Breast epithelium (tissue), 4 donors: Measurements from ENCODE around the gene CDYL. TPM values are rescaled to one million over a fixed set of nuclear protein-coding genes. Genes with fewer than 3 reads are reported as not detected.

ENCODE experiments used
- DNase-seq, 2 donors: peaks; one replicate each; pipeline ENCODE4 v3.0.0-alpha.2; 2019; ENCODE audit warnings: low spot score in 2 of 2
- H3K27ac ChIP-seq, 2 donors: fragments of 200-600 bp; sonication (generic) in 1 of 2; one replicate each; pipeline ENCODE4 v1.5.1; 2016 to 2019; ENCODE audit warnings: mild to moderate bottlenecking in 1 of 2
- H3K27me3 ChIP-seq, 2 donors: fragments of 200-600 bp; sonication (generic) in 1 of 2; one replicate each; pipeline versions ENCODE4 v1.5.1 to v1.6.0; 2017 to 2019; ENCODE audit warnings: control low read depth in 1 of 2, mild to moderate bottlenecking in 1 of 2
- H3K36me3 ChIP-seq: fragments of 200-600 bp; one replicate; pipeline ENCODE4 v1.5.1; 2019
- H3K4me1 ChIP-seq, 2 donors: fragments of 200-600 bp; sonication (generic); one replicate each; pipeline ENCODE4 v1.5.1; 2016 to 2019; ENCODE audit warnings: control low read depth in 1 of 2
- H3K4me3 ChIP-seq, 3 donors: fragments of 200-600 bp; sonication (generic); 1 replicate in 2 of 3; 2 replicates in 1 of 3; pipeline ENCODE4 v1.5.1; 2016 to 2019; ENCODE audit warnings: mild to moderate bottlenecking in 3 of 3, moderate library complexity in 2 of 3
- H3K9me3 ChIP-seq, 2 donors: fragments of 200-600 bp; sonication (generic) in 1 of 2; one replicate each; pipeline ENCODE4 v1.5.1; 2016 to 2019; ENCODE audit warnings: control low read depth in 1 of 2
- POLR2A ChIP-seq: fragments of 450-650 bp; IDR thresholded peaks from one replicate; pipeline ENCODE4 v1.6.1; 2016; ENCODE audit warnings: antibody characterized with exemption, mild to moderate bottlenecking, moderate library complexity
- POLR2AphosphoS5 ChIP-seq, 3 donors: sonication (generic); formaldehyde crosslinking; IDR thresholded peaks; one replicate each; pipeline ENCODE4 v1.6.1; 2017; ENCODE audit warnings: antibody characterized with exemption in 3 of 3
- intact Hi-C: fragments of 100-400 bp; cut with DNase I; formaldehyde crosslinking; loops from one replicate; pipeline ENCODE4 v1.15.1; 2023; ENCODE audit warnings: low total_unique reads
- total RNA-seq, 3 donors: library from RNA; depleted of rRNA; stranded (reverse); fragments of >200 nt; gene quantifications; one replicate each; pipeline ENCODE4 v1.1.0, GENCODE V29; 2016
- TF ChIP-seq, protein P1 (sequence below), 3 donors: fragments of 450-650 bp; IDR thresholded peaks; one replicate each; pipeline ENCODE4 v1.5.1; 2016 to 2017; ENCODE audit warnings: antibody characterized with exemption in 3 of 3, mild to moderate bottlenecking in 3 of 3, moderate library complexity in 3 of 3

CDYL gene
- total RNA-seq, 3 donors from 2014 or later, result 32.9 to 58.0 (median 40.0) TPM

DNA sequence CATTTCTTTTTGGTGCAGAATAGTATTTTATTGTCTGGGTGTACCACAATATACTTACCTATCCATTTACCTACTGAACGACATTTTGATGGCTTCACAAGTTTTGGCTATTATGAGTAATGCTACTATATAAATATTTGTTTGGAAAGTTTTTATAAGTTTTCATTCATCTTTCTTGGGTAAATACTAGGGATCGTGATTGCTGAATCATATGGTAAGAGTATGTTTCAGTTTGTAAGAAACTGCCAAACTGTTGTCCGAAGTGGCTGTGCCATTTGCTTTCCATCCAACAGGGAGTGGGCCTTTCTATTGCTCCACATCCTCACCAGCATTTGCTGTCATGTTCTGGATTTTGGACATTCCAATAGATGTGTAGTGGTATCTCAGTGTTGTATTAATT, 104.2 kb downstream of the CDYL start:
- Histone ChIP-seq H3K27me3 (no peaks in the 10 kb centered on the region), H3K27ac (no peak overlapping the region), H3K4me3 (no peak overlapping the region), H3K36me3 (no peaks in the 10 kb centered on the region), H3K9me3 (no peaks in the 10 kb centered on the region), H3K4me1 (no peaks in the 10 kb centered on the region)
- no peak for TF ChIP-seq POLR2AphosphoS5 (IDR thresholded peaks at IDR 0.05)
- TF ChIP-seq, protein P1, sequence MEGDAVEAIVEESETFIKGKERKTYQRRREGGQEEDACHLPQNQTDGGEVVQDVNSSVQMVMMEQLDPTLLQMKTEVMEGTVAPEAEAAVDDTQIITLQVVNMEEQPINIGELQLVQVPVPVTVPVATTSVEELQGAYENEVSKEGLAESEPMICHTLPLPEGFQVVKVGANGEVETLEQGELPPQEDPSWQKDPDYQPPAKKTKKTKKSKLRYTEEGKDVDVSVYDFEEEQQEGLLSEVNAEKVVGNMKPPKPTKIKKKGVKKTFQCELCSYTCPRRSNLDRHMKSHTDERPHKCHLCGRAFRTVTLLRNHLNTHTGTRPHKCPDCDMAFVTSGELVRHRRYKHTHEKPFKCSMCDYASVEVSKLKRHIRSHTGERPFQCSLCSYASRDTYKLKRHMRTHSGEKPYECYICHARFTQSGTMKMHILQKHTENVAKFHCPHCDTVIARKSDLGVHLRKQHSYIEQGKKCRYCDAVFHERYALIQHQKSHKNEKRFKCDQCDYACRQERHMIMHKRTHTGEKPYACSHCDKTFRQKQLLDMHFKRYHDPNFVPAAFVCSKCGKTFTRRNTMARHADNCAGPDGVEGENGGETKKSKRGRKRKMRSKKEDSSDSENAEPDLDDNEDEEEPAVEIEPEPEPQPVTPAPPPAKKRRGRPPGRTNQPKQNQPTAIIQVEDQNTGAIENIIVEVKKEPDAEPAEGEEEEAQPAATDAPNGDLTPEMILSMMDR (IDR thresholded peaks at IDR 0.05), result no peak
- no peak for TF ChIP-seq POLR2A
- intact Hi-C loops, result loop anchor here (5.0 kb wide), 1 partner anchor 1497 kb away; no protein-coding TSS in a partner anchor
- DNase-seq, result no peak

DNA sequence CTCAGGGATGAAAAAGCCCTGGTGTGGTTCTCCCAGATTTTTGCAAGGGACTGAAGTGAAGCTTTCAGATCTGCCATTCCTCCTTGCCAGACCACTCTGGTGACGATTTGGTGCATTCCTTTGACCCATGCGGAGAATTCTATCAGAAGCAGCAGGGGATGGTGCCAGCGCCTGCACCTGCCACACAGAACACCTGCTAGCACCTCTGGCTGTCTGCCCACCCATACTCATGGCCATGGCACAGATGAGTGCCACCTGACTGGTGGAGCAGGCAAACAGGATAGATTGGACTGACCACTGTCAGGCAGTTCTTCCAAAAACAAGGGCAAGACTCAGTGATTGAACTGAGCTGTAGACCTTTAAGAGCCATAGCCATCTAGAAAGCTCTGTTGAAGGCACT, 107.1 kb downstream of the CDYL start:
- DNase-seq, result no peak
- Histone ChIP-seq H3K4me3 (no peak overlapping the region), H3K9me3 (no peaks in the 10 kb centered on the region), H3K36me3 (no peaks in the 10 kb centered on the region), H3K27me3 (no peaks in the 10 kb centered on the region), H3K4me1 (no peaks in the 10 kb centered on the region), H3K27ac (no peak overlapping the region)
- TF ChIP-seq POLR2A (no peak), POLR2AphosphoS5 (IDR thresholded peaks at IDR 0.05) (no peak)
- TF ChIP-seq, protein P1 (IDR thresholded peaks at IDR 0.05), result no peak
- intact Hi-C loops, result loop anchor here (5.0 kb wide), 1 partner anchor 1494 kb away; no protein-coding TSS in a partner anchor

DNA sequence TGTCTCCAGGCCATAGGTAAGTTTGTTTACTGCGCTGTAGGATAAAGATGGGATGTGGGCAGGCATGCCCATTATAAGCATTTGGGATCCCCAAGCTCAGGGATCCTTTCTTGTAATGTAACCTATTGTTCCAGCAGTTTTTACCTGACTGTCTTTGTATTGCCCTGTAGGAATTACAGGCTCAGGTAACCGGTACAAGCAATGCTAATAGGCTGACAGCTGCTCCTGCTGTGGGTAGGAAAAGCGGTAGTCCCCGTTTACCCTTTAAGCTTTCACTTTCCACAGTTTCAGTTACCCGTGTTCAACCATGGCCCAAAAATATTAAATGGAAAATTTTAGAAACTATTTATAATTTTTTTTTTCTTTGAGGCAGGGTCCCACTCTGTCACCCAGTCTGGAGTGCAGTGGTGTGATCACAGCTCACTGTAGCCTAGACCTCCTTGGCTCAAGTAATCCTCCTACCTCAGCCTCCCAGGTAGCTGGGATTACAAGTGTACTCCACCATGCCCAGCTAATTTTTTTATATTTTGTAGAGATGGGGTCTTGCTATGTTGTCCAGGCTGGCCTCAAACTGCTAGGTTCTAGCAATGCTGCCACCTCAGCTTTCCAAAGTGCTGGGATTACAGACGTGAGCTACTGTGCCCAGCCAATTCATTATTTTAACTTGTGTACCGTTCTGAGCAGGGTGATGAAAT, 108.6 kb downstream of the CDYL start:
- TF ChIP-seq POLR2AphosphoS5 (IDR thresholded peaks at IDR 0.05), result no peak
- TF ChIP-seq, protein P1 (IDR thresholded peaks at IDR 0.05), result no peak
- H3K4me3 ChIP-seq, result no peak overlapping the region
- no peaks in the 10 kb centered on the region for H3K27me3 ChIP-seq
- H3K9me3 ChIP-seq, result no peaks in the 10 kb centered on the region
- DNase-seq, result no peak
- intact Hi-C loops, result loop anchor here (5.0 kb wide), 1 partner anchor 1493 kb away; no protein-coding TSS in a partner anchor
- H3K36me3 ChIP-seq, result no peaks in the 10 kb centered on the region
- H3K4me1 ChIP-seq, result no peaks in the 10 kb centered on the region
- H3K27ac ChIP-seq, result no peak overlapping the region

DNA sequence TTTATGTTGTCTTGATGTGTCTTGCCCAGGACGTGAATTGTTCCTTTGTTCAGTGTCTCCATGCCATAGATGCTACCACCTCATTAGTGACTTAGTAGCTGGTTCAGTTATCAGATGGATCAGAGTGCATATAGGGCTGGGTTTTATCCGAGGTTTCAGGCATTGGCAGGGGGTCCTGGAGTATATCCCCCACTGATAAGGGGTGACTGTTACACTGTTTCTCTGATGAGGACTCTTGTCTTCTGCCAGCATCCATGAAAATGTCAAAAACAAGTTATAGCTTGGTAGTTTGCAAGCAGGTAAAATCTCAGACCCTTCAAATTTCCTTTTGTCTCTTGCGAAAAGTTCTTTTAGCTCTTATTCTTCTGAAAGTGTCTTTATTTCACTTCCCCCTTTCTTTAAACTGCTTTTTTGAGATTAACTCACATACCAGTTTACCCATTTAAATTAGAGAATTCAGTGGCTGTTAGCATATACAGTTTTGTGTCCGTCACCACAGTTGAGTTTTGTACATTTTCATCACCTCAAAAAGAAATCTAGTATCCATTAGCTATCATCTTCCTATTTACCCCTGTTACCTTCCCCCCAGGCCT, 109.2 kb downstream of the CDYL start:
- DNase-seq, result no peak
- H3K4me1 ChIP-seq, result no peaks in the 10 kb centered on the region
- no peaks in the 10 kb centered on the region for H3K36me3 ChIP-seq
- TF ChIP-seq POLR2A (no peak), POLR2AphosphoS5 (IDR thresholded peaks at IDR 0.05) (no peak)
- TF ChIP-seq, protein P1 (IDR thresholded peaks at IDR 0.05), result no peak
- H3K9me3 ChIP-seq, result no peaks in the 10 kb centered on the region
- H3K27me3 ChIP-seq, result no peaks in the 10 kb centered on the region
- intact Hi-C loops, result no loop called here
- H3K4me3 ChIP-seq, result no peak overlapping the region
- no peak overlapping the region for H3K27ac ChIP-seq

DNA sequence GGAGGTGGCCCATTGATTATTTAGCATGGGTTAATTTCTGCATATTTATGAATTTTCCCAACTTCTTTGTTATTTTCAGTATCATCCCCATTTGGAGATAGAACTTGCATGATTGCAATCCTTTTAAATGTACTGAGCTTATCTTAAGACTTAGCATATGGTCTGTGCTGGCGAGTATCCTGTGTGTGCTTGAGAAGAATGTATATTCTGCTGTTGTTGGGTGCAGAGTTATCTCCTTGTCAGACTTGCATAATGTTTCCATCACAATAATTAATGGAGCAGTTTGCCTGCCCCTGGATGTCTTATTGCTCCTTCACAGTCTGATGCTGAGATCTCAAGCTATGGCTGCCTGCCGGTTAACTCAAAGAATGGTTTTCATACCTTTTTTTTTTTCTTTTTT, 112.6 kb downstream of the CDYL start:
- Histone ChIP-seq H3K27ac (no peak overlapping the region), H3K27me3 (no peaks in the 10 kb centered on the region), H3K36me3 (no peaks in the 10 kb centered on the region), H3K9me3 (no peaks in the 10 kb centered on the region), H3K4me1 (no peaks in the 10 kb centered on the region), H3K4me3 (no peak overlapping the region)
- no peak for DNase-seq
- TF ChIP-seq POLR2AphosphoS5 (IDR thresholded peaks at IDR 0.05) (no peak), POLR2A (no peak)
- TF ChIP-seq, protein P1 (IDR thresholded peaks at IDR 0.05), result no peak
- intact Hi-C loops, result no loop called here
